ENCODE data around the gene GPATCH1. TPM values are rescaled to one million over a fixed set of nuclear protein-coding genes. Genes with fewer than 3 reads are reported as not detected.

The GPATCH1 gene
- total and polyA plus RNA-seq, 10 of the 15 experiments (the other 5 are each of a cell fraction or from before 2014, with no cell fraction given): 4.5 to 9.6 (median 7.2) TPM

GRCh38 chr19:33117501-33117900 is 36.5 kb downstream of the GPATCH1 start:
- H2AFZ ChIP-seq (ENCODE audit: control insufficient read depth, low read depth, low read length): no peak overlapping the region

GRCh38 chr19:33118643-33119042 is 37.7 kb downstream of the GPATCH1 start:
- peaks cover 4 to 16% of the 10 kb centered on the region in 2 experiments for H3K36me3 ChIP-seq (ENCODE audit: control insufficient read depth in 2 of 2, insufficient read depth in 2 of 2, low read length in 1 of 2)
- H3K9ac ChIP-seq (ENCODE audit: control insufficient read depth, insufficient read depth, low read length): no peak overlapping the region
- H4K20me1 ChIP-seq (ENCODE audit: control insufficient read depth, insufficient read depth): no peaks in the 10 kb centered on the region
- intact Hi-C loops (cut with micrococcal nuclease; ENCODE audit: unreplicated experiment): loop anchor here (1.0 kb wide), 1 partner anchor 142 kb away; no protein-coding TSS in a partner anchor
- no TSS peak for BruUV-seq (replicated peaks)
- WGBS (ENCODE audit: insufficient coverage, insufficient replicate concordance, low lambda C conversion rate, missing lambda C conversion rate): 93% methylated on average over 10 of the region's 10 CpGs
- ChIA-PET CTCF (interaction anchor here (0.7 to 1.8 kb wide), 2 partner anchors 116 to 143 kb away, joined by 3 to 12 read pairs; no protein-coding TSS in a partner anchor), RAD21 (ENCODE audit: unreplicated experiment) (interaction anchor here (1.1 kb wide), 1 partner anchor 144 kb away, joined by 5 read pairs; no protein-coding TSS in a partner anchor), POLR2A (no interaction called here), SMC1A (ENCODE audit: uncharacterized antibody, unreplicated experiment) (no interaction called here)
- no peaks in the 10 kb centered on the region for H3K4me1 ChIP-seq (ENCODE audit: control insufficient read depth, insufficient read depth, low read length)
- FAIRE-seq (no peak), ATAC-seq (no peak), DNase-seq (ENCODE audit: low read depth, low spot score) (no peak)
- H3K27ac ChIP-seq (ENCODE audit: control insufficient read depth, insufficient read depth): no peak overlapping the region
- H3K4me2 ChIP-seq (ENCODE audit: control insufficient read depth, insufficient read depth): no peak overlapping the region
- no peaks in the 10 kb centered on the region for H3K27me3 ChIP-seq (replicated peaks in 1 of 2; ENCODE audit: control insufficient read depth in 2 of 2, insufficient read depth in 2 of 2, low read length in 1 of 2)
- no peaks in the 10 kb centered on the region for H3K9me3 ChIP-seq (replicated peaks; ENCODE audit: control insufficient read depth, insufficient read depth, low read length)
- H3K4me3 ChIP-seq: no peak overlapping the region
- in situ Hi-C loops (cut with MboI): loop anchor here (5.0 kb wide), 1 partner anchor 141 kb away; no protein-coding TSS in a partner anchor
- no peaks in the 10 kb centered on the region for H3K79me2 ChIP-seq (ENCODE audit: control insufficient read depth, insufficient read depth, low read length)
- H2AFZ ChIP-seq (ENCODE audit: control insufficient read depth, low read depth, low read length): no peak overlapping the region
- TF ChIP-seq BRCA1 (IDR thresholded peaks at IDR 0.05; ENCODE audit: low read depth, low read length): no peak
- TF ChIP-seq KDM1A (IDR thresholded peaks at IDR 0.05; ENCODE audit: borderline replicate concordance): no peak
- no peak for TF ChIP-seq RAD21 (IDR thresholded peaks at IDR 0.05; ENCODE audit: insufficient read depth, low read depth, low read length)
- TF ChIP-seq, protein P1, sequence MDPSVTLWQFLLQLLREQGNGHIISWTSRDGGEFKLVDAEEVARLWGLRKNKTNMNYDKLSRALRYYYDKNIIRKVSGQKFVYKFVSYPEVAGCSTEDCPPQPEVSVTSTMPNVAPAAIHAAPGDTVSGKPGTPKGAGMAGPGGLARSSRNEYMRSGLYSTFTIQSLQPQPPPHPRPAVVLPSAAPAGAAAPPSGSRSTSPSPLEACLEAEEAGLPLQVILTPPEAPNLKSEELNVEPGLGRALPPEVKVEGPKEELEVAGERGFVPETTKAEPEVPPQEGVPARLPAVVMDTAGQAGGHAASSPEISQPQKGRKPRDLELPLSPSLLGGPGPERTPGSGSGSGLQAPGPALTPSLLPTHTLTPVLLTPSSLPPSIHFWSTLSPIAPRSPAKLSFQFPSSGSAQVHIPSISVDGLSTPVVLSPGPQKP (IDR thresholded peaks at IDR 0.05; ENCODE audit: low read depth, low read length): no peak

More at GRCh38 chr19:33117501-33117900, 36.5 kb downstream of the GPATCH1 start:
- SMC1A ChIA-PET (ENCODE audit: uncharacterized antibody, unreplicated experiment): interaction anchor here (0.6 kb wide), 1 partner anchor 39 kb away, joined by 4 read pairs; no protein-coding TSS in a partner anchor
- CTCF ChIA-PET: interaction anchor here (1.0 kb wide), 2 partner anchors 118 to 129 kb away, joined by 3 read pairs; no protein-coding TSS in a partner anchor
- H3K4me2 ChIP-seq (ENCODE audit: control insufficient read depth, insufficient read depth): no peak overlapping the region
- no peak for DNase-seq (ENCODE audit: low read depth, low spot score)
- in situ Hi-C loops (cut with MboI) (loop anchor here (5.0 kb wide), 1 partner anchor 140 kb away; no protein-coding TSS in a partner anchor), intact Hi-C loops (cut with micrococcal nuclease; ENCODE audit: unreplicated experiment) (no loop called here)
- ATAC-seq: no peak
- no peak overlapping the region for H3K9ac ChIP-seq (ENCODE audit: control insufficient read depth, insufficient read depth, low read length)
- no peaks in the 10 kb centered on the region for H3K27me3 ChIP-seq (replicated peaks in 1 of 2; ENCODE audit: control insufficient read depth in 2 of 2, insufficient read depth in 2 of 2, low read length in 1 of 2)
- H3K4me3 ChIP-seq: no peak overlapping the region
- RAD21 ChIA-PET (ENCODE audit: unreplicated experiment): interaction anchor here (0.6 kb wide), 1 partner anchor 139 kb away, joined by 3 read pairs; no protein-coding TSS in a partner anchor
- no peak for TF ChIP-seq BHLHE40 (IDR thresholded peaks at IDR 0.05; ENCODE audit: borderline replicate concordance in 1 of 2, low read depth in 2 of 2, low read length in 1 of 2)
- no peak overlapping the region for H3K27ac ChIP-seq (ENCODE audit: control insufficient read depth, insufficient read depth)
- no peaks in the 10 kb centered on the region for H3K79me2 ChIP-seq (ENCODE audit: control insufficient read depth, insufficient read depth, low read length)
- H3K36me3 ChIP-seq (ENCODE audit: control insufficient read depth in 2 of 2, insufficient read depth in 2 of 2, low read length in 1 of 2): peaks cover 4 to 18% of the 10 kb centered on the region in 2 experiments
- no peaks in the 10 kb centered on the region for H3K9me3 ChIP-seq (replicated peaks; ENCODE audit: control insufficient read depth, insufficient read depth, low read length)
- H4K20me1 ChIP-seq (ENCODE audit: control insufficient read depth, insufficient read depth): no peaks in the 10 kb centered on the region
- POLR2A ChIA-PET: no interaction called here
- no peak for FAIRE-seq
- no peaks in the 10 kb centered on the region for H3K4me1 ChIP-seq (ENCODE audit: control insufficient read depth, insufficient read depth, low read length)
- 98% methylated on average over 8 of the region's 8 CpGs for WGBS (ENCODE audit: insufficient coverage, insufficient replicate concordance, low lambda C conversion rate, missing lambda C conversion rate)
- no TSS peak for BruUV-seq (replicated peaks)
